Activated naive CD8-positive, alpha-beta T cell treated with anti-CD3 and anti-CD28 coated beads, Interleukin-2, amount 10 ng/mL, durations not matched to agents 7 days and 5 days (primary cell): ENCODE data around the gene POLR2J2. TPM values are rescaled to one million over a fixed set of nuclear protein-coding genes. Genes with fewer than 3 reads are reported as not detected.
"Not testable (repeated sequence)": the region's sequence is repeated elsewhere in the genome, so short reads cannot be mapped to it uniquely, and the experiment has no call there.

ENCODE experiments used
- ATAC-seq: fragments of 150-1000 bp; cut with Tn5 transposase; one replicate; pipeline ENCODE4 v1.10.0; 2021; ENCODE audit warnings: low read depth, moderate library complexity
- POLR2A ChIA-PET: fragments of 350-600 bp; sonication (Branson Sonifier 250); formaldehyde crosslinking; loops from one replicate; lab custom pipeline; 2021; ENCODE audit warnings: antibody characterized with exemption; lab: Charles Lee
- DNase-seq: peaks from one replicate; pipeline ENCODE4 v3.0.0; 2021
- H3K27ac Mint-ChIP-seq: one replicate; pipeline ENCODE4 v1.8.0; 2022; ENCODE audit warnings: mild to moderate bottlenecking, mixed read lengths
- H3K27me3 Mint-ChIP-seq: one replicate; pipeline ENCODE4 v1.8.0; 2022; ENCODE audit warnings: mild to moderate bottlenecking, moderate library complexity, mixed read lengths
- H3K36me3 Mint-ChIP-seq: one replicate; pipeline ENCODE4 v1.8.0; 2021; ENCODE audit warnings: mild to moderate bottlenecking, mixed read lengths
- H3K4me1 Mint-ChIP-seq: one replicate; pipeline ENCODE4 v1.8.0; 2021; ENCODE audit warnings: mixed read lengths
- H3K4me3 Mint-ChIP-seq: one replicate; pipeline ENCODE4 v1.8.0; 2022; ENCODE audit warnings: mild to moderate bottlenecking, moderate library complexity, mixed read lengths
- H3K9me3 Mint-ChIP-seq: one replicate; pipeline ENCODE4 v1.8.0; 2021; ENCODE audit warnings: mixed read lengths
- total RNA-seq, 2 experiments: library from RNA; stranded (reverse); gene quantifications; one replicate each; pipeline ENCODE4 v1.2.3, GENCODE V29; 2021

The POLR2J2 gene
- total RNA-seq, 2 experiments from 2014 or later, result 19.0 to 20.8 TPM

DNA sequence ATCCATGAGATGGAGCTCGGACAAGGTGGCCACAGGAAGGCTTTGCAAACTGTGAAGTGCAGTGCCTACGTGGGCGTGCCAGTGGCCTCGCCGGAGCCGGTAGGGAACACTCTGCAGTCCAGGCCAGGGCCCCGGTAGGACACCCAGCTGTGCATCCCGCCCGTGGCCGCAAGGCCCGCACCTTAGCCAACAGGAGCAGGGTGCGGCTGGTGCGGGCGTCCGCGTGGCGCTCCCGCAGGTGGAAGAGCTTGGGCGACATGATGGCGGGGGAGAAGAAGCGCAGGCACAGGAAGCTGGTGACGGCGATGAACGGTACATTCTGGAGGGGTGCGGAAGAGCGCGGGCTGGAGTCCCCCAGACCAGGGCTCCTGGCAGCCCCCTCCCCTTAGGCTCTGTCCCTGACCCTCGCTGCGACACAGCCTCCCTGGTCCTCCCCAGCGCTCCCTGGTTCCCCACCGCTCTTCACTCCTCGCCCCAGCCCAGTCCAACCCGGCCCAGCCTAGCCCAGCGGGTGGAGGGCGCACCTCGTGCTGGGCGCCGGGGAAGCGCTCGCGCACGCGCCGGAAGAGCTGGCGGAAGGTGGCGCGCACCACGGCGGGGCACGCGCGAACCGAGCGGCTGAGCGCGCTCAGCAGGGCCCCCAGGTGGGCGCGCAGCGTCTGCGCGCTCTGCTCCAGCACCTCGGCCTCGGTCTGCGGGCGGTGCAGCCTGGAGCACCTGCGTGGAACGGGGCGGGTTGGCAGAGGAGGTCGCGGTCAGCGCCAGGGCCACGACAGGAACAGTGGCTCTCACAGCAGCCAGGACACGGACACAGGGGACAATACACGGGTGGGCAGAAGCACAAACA lies 18.2 kb upstream of the POLR2J2 start:
- H3K9me3 Mint-ChIP-seq, H3K27me3 Mint-ChIP-seq, H3K36me3 Mint-ChIP-seq, POLR2A ChIA-PET, H3K4me3 Mint-ChIP-seq, H3K4me1 Mint-ChIP-seq, H3K27ac Mint-ChIP-seq: not testable (repeated sequence)
- ATAC-seq, result peak; percentile 80
- DNase-seq, result peak; percentile 64

DNA sequence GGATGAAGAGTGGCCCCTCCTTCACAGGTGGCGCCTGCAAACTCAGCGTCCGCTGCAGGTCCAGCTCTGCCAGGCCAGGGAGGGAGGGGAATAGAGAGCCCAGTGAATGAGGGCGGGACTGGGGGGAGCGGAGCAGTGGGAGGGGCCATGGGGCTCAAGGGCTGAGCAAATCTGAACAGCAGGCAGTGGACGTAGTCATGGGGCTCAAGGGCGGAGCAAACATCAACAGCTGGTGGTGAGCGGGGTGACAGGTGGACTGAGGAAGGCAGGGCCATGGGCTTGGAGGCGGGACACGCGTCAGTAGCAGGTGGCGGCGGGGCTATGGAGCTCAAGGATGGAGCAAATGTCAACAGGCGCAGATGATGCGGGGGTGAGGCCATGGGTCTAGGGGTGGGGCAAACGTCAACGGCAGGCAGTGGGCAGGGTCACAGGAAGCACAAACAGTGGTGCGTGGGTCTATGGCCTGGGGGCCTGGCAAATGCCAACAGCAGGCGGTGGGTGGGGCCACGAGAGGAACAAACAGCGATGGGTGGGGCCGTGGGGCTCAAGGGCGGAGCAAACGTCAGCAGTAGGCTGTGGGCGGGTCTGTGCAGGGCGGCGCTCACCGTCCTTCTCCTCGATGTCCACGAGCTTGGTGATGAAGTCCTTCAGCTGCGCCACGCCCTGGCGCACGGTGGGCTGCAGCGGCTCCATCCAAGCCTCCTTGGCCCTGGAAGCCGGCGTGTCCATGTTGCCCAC lies 17.0 kb upstream of the POLR2J2 start:
- H3K27me3 Mint-ChIP-seq, H3K27ac Mint-ChIP-seq, H3K36me3 Mint-ChIP-seq, H3K9me3 Mint-ChIP-seq, H3K4me3 Mint-ChIP-seq, POLR2A ChIA-PET, H3K4me1 Mint-ChIP-seq, DNase-seq: not testable (repeated sequence)
- peak; percentile 80 for ATAC-seq

DNA sequence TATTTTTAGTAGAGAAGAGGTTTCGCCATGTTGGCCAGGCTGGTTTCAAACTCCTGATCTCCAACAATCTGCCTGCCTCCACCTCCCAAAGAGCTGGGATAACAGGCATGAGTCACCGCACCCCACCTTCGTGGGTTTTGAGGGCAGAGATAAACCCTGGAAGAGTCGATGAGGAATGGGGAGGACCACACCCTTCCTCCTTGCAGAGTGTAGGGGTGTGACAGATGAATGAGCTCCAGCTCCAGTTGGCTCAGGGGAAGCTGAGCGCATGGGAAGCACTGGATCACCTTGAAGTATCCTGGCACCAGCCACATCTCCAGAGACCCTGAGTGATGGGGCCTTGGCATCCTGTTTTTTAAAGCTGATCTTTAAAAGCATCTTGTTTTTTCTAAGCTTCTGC lies 11.1 kb upstream of the POLR2J2 start:
- H3K36me3 Mint-ChIP-seq, H3K27ac Mint-ChIP-seq, ATAC-seq, H3K9me3 Mint-ChIP-seq, DNase-seq, H3K4me1 Mint-ChIP-seq, H3K4me3 Mint-ChIP-seq, POLR2A ChIA-PET, H3K27me3 Mint-ChIP-seq: not testable (repeated sequence)

DNA sequence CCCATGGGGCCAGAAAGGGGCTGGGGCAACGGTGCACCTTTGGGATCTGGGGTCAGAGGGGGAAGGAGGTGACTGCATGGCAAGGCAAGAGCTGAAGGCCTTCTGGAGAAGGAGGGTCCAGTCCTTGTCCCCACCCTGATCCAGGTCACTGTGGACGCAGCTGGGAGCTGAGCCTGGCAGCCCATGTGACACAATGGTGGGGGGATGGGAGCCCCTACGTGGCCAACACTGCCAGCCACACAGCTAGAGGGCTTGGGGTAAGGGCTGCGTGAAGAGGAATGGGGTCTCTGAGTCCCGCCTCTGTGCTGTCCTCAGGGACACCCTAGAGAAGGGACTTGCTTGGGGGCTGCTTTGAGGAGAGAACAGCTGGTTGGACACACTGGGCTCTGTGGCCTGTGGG lies 9.3 kb upstream of the POLR2J2 start:
- H3K27ac Mint-ChIP-seq, DNase-seq, H3K9me3 Mint-ChIP-seq, POLR2A ChIA-PET, H3K27me3 Mint-ChIP-seq, H3K36me3 Mint-ChIP-seq, ATAC-seq, H3K4me3 Mint-ChIP-seq, H3K4me1 Mint-ChIP-seq: not testable (repeated sequence)

DNA sequence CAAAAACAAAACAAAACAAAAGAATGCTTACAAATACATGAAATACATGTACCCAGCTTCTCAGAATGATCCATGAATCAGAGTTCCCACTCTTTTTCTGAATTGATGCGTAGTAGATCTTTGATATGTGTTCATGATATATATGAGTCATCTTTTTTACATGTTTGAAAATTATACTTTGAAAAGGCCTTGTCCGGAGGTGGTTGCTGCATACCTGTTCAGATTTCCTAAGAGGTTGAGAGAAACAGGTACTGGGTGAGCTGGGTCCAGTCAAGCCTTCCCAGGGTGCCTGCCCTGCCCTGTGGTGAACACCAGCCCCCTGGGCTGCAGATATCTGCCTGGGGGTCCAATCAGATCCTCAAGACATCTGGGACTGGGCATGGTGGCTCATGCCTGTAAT lies 4.1 kb upstream of the POLR2J2 start:
- H3K27me3 Mint-ChIP-seq, H3K27ac Mint-ChIP-seq, H3K9me3 Mint-ChIP-seq, POLR2A ChIA-PET, DNase-seq, H3K4me1 Mint-ChIP-seq, ATAC-seq, H3K4me3 Mint-ChIP-seq, H3K36me3 Mint-ChIP-seq: not testable (repeated sequence)

DNA sequence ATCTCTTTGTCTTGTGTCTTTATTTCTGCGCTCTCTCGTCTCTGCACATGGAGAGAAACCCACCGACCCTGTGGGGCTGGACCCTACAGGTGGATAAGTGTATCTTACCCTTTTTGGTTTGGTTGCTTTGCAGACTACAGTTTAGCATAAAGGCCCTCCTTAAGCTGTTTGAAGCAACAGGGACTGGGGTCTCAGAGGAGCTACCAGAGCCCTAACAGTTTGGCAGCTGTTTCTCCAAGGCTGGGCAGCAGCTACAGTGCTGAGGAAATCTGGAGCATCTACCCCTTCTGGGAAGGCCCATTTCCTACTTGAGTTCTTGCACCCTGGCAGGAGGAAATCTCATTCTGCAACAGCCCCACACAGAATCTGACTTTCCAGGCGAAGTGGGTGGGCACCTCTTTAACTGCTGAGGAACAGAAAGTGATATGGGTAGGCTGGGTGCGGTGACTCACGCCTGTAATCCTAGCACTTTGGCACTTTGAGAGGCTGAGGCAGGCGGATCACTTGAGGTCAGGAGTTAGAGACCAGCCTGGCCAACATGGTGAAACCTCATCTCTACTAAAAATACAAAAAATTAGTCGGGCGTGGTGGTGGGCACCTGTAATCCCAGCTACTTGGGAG lies 2.1 kb upstream of the POLR2J2 start:
- ATAC-seq, H3K4me3 Mint-ChIP-seq, H3K9me3 Mint-ChIP-seq, H3K27ac Mint-ChIP-seq, H3K36me3 Mint-ChIP-seq, DNase-seq, POLR2A ChIA-PET, H3K4me1 Mint-ChIP-seq, H3K27me3 Mint-ChIP-seq: not testable (repeated sequence)

DNA sequence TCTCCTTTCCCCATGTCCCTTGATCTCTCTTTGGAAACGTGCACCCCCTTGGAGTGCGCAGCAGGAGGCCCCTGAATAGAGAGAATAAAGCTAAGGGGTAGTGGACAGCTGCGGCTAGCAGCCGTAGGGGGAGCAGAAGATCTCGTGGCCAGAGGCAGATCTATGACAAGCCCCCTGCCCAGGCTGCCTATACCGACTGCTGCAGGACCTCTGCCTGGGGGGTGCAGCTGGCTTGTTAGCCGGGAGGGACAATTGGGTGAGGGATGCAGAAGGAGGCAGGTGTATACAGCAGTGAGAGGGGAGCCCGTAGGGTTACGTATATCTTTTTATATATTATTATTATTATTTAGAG lies 469 bp upstream of the POLR2J2 start:
- H3K36me3 Mint-ChIP-seq, H3K9me3 Mint-ChIP-seq, H3K4me1 Mint-ChIP-seq, POLR2A ChIA-PET, DNase-seq, H3K27me3 Mint-ChIP-seq, H3K4me3 Mint-ChIP-seq, H3K27ac Mint-ChIP-seq: not testable (repeated sequence)
- ATAC-seq, result peak; percentile 38

DNA sequence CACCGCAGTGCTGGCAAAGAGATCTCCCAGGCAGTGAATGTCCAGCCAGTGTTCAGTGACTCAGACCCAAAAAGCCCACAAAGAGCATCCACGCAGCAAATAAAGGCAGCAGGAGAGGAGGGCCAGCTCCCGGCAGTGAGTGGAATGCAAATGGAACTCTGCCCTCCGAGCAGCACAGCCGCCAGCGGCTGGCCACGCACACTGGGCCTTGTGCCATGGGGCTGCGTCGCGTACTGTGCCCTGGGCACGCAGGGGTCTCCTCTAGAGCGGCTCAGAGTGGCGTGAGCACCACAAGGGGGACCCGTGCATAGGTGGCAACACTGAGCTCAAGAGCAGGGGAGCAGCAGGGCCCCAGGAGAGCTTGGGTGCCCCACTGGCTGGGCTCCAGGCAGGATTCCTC lies 3.9 kb downstream of the POLR2J2 start:
- H3K4me3 Mint-ChIP-seq, H3K4me1 Mint-ChIP-seq, DNase-seq, ATAC-seq, H3K27ac Mint-ChIP-seq, H3K27me3 Mint-ChIP-seq, H3K9me3 Mint-ChIP-seq, POLR2A ChIA-PET, H3K36me3 Mint-ChIP-seq: not testable (repeated sequence)

DNA sequence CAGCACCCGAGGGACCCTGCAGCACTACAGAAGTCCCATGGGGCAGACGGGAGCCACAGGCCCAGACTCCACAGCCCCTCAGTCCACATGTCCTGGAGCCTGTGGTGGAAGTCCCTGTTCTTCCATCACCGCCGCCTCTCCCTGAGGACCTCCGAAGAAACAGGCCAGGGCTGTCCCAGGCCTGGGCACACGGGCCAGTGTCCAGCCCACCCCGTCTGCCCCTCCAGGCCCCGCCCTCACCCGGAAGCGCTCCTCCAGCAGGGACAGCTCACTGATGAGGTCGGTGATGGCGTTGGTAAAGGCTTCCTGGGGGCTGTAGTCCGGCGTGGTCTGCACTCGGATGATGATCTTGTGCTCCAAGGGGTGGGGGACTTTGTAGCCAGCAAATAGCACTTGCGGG lies 4.6 kb downstream of the POLR2J2 start:
- not testable (repeated sequence) for H3K36me3 Mint-ChIP-seq

DNA sequence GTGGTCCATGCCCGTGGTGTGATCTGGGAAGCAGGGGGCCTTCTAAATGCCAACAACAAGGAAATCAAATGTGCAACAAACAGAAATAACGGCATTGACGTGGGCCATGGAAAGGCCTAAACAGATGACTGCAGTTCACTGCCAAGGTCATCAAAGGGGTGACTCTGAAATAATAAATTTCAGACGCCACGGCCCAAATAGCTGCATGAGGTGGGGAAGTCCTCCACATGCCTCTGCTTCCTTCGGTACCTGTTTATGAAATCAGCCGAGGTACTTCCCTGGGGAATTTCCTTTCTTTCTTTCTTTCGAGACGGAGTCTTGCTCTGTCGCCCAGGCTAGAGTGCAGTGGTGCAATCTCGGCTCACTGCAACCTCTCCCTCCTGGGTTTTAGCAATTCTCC lies 6.7 kb downstream of the POLR2J2 start:
- H3K27ac Mint-ChIP-seq, DNase-seq, H3K4me1 Mint-ChIP-seq, H3K27me3 Mint-ChIP-seq, POLR2A ChIA-PET, H3K4me3 Mint-ChIP-seq, H3K36me3 Mint-ChIP-seq, H3K9me3 Mint-ChIP-seq, ATAC-seq: not testable (repeated sequence)

More for the DNA sequence above, 4.6 kb downstream of the POLR2J2 start:
- H3K4me1 Mint-ChIP-seq, ATAC-seq, DNase-seq, H3K27ac Mint-ChIP-seq, H3K27me3 Mint-ChIP-seq, POLR2A ChIA-PET, H3K9me3 Mint-ChIP-seq, H3K4me3 Mint-ChIP-seq: not testable (repeated sequence)

DNA sequence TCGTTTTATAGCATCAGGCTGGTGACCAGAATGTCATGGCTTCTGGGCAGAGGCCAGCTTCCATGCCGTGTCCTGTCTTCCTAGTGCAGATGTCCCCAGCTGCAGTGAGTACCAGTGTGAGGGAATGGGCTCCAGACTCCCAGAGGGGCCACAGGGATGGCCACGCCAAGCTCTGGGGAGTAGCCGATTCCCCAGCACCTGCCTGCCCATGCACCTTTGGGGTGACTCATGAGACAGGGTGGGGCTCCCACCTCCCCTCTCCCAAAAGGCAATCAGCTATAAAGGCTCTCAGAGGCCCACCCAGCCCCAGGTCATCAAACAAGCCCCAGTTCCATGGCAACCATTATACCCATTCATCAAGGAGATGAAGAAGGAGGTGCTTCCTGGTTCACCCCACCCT lies 21.5 kb downstream of the POLR2J2 start, which contains the start of gene SPDYE2B:
Gene SPDYE2B (plus strand): TSS at position 396 of the 400 bp plus-strand sequence. CDS start 2,030 bp downstream, outside the sequence.
- POLR2A ChIA-PET, H3K4me1 Mint-ChIP-seq, H3K27ac Mint-ChIP-seq, H3K9me3 Mint-ChIP-seq, H3K36me3 Mint-ChIP-seq, ATAC-seq, DNase-seq, H3K4me3 Mint-ChIP-seq, H3K27me3 Mint-ChIP-seq: not testable (repeated sequence)

DNA sequence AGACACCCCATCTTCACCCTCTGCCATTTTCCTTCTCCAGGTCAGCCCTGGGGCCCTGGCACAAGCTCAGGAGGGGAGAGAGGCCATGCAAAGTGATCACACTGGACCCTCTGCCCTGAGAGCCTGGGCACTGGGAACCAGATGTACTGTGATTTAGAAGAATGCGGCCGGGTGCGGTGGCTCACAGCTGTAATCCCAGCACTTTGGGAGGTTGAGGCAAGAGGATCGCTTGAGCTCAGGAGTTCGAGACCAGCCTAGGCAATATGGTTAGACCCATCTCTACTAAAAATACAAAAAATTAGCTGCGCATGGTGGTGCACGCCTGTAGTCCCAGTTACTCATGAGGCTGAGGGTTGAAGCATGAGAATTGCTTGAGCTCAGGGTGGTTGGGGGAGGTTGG lies 23.6 kb downstream of the POLR2J2 start:
- H3K4me3 Mint-ChIP-seq, H3K4me1 Mint-ChIP-seq, POLR2A ChIA-PET, DNase-seq, H3K9me3 Mint-ChIP-seq, ATAC-seq, H3K36me3 Mint-ChIP-seq, H3K27ac Mint-ChIP-seq, H3K27me3 Mint-ChIP-seq: not testable (repeated sequence)

DNA sequence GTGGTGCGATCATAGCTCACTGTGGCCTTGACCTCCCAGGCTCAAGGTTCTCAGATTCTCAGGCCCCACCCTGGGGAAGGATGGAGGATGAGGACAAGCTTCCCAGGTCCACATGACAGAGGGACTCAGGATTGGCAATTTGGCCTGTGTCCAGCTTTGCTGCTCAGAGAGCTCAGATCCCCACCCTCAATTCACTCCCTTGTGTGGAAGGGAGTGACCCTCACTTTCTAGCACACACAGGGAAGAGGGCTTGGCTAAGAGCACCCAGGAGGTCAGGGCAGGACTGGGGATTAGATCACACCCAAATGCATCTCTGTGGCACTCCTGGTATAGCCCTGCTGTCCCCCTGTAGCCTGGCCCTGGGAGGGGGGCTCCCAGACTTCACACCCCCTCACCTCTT lies 28.1 kb downstream of the POLR2J2 start:
- H3K4me1 Mint-ChIP-seq, H3K27me3 Mint-ChIP-seq, DNase-seq, ATAC-seq, H3K9me3 Mint-ChIP-seq, H3K27ac Mint-ChIP-seq, H3K4me3 Mint-ChIP-seq, POLR2A ChIA-PET, H3K36me3 Mint-ChIP-seq: not testable (repeated sequence)

DNA sequence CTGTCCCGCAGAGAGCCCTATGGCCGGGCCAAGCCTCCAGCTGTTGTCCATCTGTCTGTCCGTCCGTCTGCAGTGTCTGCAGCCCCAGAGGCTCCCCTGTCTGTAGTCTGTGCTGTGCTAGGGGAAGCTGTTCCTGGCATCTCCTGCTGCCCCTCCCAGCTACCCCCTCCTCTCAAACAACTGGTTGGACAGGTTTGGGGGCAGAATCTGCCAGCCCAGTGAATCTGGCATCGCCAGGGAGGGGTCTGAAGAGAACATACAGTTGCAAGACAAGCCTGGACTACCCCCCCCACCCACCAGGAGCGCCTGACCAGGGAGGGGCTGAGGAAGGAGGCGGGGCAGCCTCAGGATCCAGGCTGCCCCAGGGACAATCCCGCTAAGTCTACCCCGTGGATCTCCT lies 28.8 kb downstream of the POLR2J2 start, which contains the start of gene UPK3BL1:
Gene UPK3BL1 (minus strand): TSS at position 101 of the 400 bp plus-strand sequence. CDS start 50 bp downstream, at position 51.
- H3K27ac Mint-ChIP-seq, H3K9me3 Mint-ChIP-seq, POLR2A ChIA-PET, H3K4me1 Mint-ChIP-seq, DNase-seq, H3K27me3 Mint-ChIP-seq, H3K4me3 Mint-ChIP-seq, H3K36me3 Mint-ChIP-seq, ATAC-seq: not testable (repeated sequence)
